Adrenal gland (tissue), 5 donors: ENCODE measurements around the gene IL3.

Experiments
- POLR2A ChIP-seq, 2 donors: fragments of 450-650 bp; IDR thresholded peaks; one replicate each; pipeline ENCODE4 v1.6.1; 2017; ENCODE audit warnings: antibody characterized with exemption in 2 of 2, mild to moderate bottlenecking in 2 of 2, moderate library complexity in 1 of 2
- TF ChIP-seq, protein P1 (sequence below), 6 experiments: fragments of 450-650 bp in 4 of 6; fragments of 200-600 bp in 2 of 6; sonication (generic) in 1 of 6; IDR thresholded peaks; 1 replicate in 5 of 6; 2 replicates in 1 of 6; pipeline versions ENCODE4 v1.5.1 to v1.8.0; 2016 to 2021; ENCODE audit warnings: antibody characterized with exemption in 6 of 6, mild to moderate bottlenecking in 2 of 6, moderate library complexity in 1 of 6
- donor health status: DM: no; HTN: no; CAD: no.

DNA sequence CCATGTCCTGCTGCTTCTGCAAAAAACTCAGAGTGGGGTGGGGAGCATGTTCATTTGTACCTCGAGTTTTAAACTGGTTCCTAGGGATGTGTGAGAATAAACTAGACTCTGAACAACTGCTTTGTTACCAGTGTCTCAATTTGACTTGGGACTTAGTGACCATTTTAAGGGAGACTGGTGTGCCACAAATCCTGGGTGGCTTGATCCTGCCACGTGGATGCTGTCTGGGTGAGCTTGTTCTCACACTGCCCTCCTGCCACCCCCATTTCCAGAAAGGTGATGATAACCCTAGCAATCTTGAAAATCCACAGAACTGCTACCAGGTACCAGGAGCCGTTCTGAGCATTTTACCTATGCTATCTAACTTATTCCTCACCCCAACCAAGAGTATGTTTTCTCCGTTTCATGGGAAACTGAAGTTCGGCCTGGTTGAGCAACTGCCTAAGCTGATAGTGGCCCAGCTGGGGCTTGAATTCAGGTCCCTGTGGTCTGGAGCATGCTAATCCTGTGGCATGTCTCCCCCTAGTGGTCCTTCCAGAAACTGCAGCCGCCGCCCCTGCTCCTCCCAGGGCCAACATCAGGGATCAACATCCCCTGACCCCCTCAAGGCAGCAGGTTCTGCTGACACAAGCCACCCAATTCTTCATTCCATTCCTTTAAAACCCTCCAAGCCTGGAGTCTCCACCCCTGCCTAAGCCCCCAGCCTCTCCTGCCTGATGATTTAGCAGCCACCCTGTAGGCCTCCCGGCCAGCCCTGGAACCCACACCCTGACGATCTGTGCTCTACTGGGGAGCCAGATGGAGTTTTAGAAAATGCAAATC lies 2.8 kb downstream of the IL3 start:
- TF ChIP-seq, protein P1, sequence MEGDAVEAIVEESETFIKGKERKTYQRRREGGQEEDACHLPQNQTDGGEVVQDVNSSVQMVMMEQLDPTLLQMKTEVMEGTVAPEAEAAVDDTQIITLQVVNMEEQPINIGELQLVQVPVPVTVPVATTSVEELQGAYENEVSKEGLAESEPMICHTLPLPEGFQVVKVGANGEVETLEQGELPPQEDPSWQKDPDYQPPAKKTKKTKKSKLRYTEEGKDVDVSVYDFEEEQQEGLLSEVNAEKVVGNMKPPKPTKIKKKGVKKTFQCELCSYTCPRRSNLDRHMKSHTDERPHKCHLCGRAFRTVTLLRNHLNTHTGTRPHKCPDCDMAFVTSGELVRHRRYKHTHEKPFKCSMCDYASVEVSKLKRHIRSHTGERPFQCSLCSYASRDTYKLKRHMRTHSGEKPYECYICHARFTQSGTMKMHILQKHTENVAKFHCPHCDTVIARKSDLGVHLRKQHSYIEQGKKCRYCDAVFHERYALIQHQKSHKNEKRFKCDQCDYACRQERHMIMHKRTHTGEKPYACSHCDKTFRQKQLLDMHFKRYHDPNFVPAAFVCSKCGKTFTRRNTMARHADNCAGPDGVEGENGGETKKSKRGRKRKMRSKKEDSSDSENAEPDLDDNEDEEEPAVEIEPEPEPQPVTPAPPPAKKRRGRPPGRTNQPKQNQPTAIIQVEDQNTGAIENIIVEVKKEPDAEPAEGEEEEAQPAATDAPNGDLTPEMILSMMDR (IDR thresholded peaks at IDR 0.05) = peak; percentile 77 to 98 (median 86)
- no peak for TF ChIP-seq POLR2A (IDR thresholded peaks at IDR 0.05)
